B cell (primary cell): ENCODE results near the gene CUBN.

Source experiments
- EZH2 ChIP-seq: IDR thresholded peaks from 2 replicates; pipeline ENCODE4 v1.6.1; 2012; ENCODE audit warnings: borderline replicate concordance, low read depth, mild to moderate bottlenecking, moderate library complexity, low read length; ENCODE audit not compliant: insufficient read depth, poor library complexity, severe bottlenecking
- TF ChIP-seq, protein P1 (sequence below): fragments of 200-600 bp; IDR thresholded peaks from one replicate; pipeline ENCODE4 v1.8.0; 2022; ENCODE audit warnings: antibody characterized with exemption, mild to moderate bottlenecking

- TF ChIP-seq, protein P1, sequence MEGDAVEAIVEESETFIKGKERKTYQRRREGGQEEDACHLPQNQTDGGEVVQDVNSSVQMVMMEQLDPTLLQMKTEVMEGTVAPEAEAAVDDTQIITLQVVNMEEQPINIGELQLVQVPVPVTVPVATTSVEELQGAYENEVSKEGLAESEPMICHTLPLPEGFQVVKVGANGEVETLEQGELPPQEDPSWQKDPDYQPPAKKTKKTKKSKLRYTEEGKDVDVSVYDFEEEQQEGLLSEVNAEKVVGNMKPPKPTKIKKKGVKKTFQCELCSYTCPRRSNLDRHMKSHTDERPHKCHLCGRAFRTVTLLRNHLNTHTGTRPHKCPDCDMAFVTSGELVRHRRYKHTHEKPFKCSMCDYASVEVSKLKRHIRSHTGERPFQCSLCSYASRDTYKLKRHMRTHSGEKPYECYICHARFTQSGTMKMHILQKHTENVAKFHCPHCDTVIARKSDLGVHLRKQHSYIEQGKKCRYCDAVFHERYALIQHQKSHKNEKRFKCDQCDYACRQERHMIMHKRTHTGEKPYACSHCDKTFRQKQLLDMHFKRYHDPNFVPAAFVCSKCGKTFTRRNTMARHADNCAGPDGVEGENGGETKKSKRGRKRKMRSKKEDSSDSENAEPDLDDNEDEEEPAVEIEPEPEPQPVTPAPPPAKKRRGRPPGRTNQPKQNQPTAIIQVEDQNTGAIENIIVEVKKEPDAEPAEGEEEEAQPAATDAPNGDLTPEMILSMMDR, result no peak
- TF ChIP-seq EZH2, result no peak
These were observed 175.2 kb downstream of the CUBN start for GRCh38 chr10:16954280-16955030.
